ENCODE results near the gene PRRT1. TPM values are rescaled to one million over a fixed set of nuclear protein-coding genes. Genes with fewer than 3 reads are reported as not detected.
A peak's percentile ranks its signal among the peaks of the same experiment; 100 is the strongest.

Gene PRRT1
- total RNA-seq, 1 donor from 2014 or later: not detected

GRCh38 chr6:32171234-32171633 is 19.5 kb upstream of the PRRT1 start:
- H3K9me3 Mint-ChIP-seq: no peaks in the 10 kb centered on the region
- Histone ChIP-seq H3K27me3 (no peaks in the 10 kb centered on the region), H3K36me3 (no peaks in the 10 kb centered on the region), H3K4me1 (peaks cover 25% of the 10 kb centered on the region), H3K9ac (no peak overlapping the region), H3K4me3 (no peak overlapping the region), H3K27ac (no peak overlapping the region), H3K79me2 (ENCODE audit: low read depth) (peaks cover 45% of the 10 kb centered on the region), H4K20me1 (ENCODE audit: low read depth) (peaks cover 37% of the 10 kb centered on the region), H3K4me2 (no peak overlapping the region), H3F3A (ENCODE audit: low read depth) (peaks cover 30% of the 10 kb centered on the region), H2AFZ (replicated peaks) (no peak overlapping the region), H3K9me3 (ENCODE audit: low read depth) (no peaks in the 10 kb centered on the region)
- no peak for DNase-seq (ENCODE audit: low spot score)
- no peak for TF ChIP-seq CTCF (IDR thresholded peaks at IDR 0.05)
- no peak for TF ChIP-seq EZH2phosphoT487 (IDR thresholded peaks at IDR 0.05)
- TF ChIP-seq EZH2 (IDR thresholded peaks at IDR 0.05): no peak
- H3K27ac Mint-ChIP-seq: peak overlapping the region; percentile 33
- H3K36me3 Mint-ChIP-seq: peaks cover 28% of the 10 kb centered on the region
- H3K27me3 Mint-ChIP-seq (ENCODE audit: insufficient read depth, low read depth): peaks cover 2% of the 10 kb centered on the region
- no peak overlapping the region for H3K4me3 Mint-ChIP-seq
- H3K4me1 Mint-ChIP-seq: peaks cover 23% of the 10 kb centered on the region

GRCh38 chr6:32170294-32170693 is 18.6 kb upstream of the PRRT1 start:
- TF ChIP-seq EZH2 (IDR thresholded peaks at IDR 0.05) (no peak), CTCF (IDR thresholded peaks at IDR 0.05) (no peak), EZH2phosphoT487 (IDR thresholded peaks at IDR 0.05) (no peak)
- Mint-ChIP-seq H3K4me3 (no peak overlapping the region), H3K36me3 (peaks cover 33% of the 10 kb centered on the region), H3K4me1 (peaks cover 20% of the 10 kb centered on the region), H3K27me3 (ENCODE audit: insufficient read depth, low read depth) (peaks cover 2% of the 10 kb centered on the region), H3K27ac (no peak overlapping the region), H3K9me3 (no peaks in the 10 kb centered on the region)
- peaks cover 35% of the 10 kb centered on the region for H4K20me1 ChIP-seq (ENCODE audit: low read depth)
- H3K9ac ChIP-seq: no peak overlapping the region
- no peak for DNase-seq (ENCODE audit: low spot score)
- H3K79me2 ChIP-seq (ENCODE audit: low read depth): peaks cover 38% of the 10 kb centered on the region
- no peaks in the 10 kb centered on the region for H3K36me3 ChIP-seq
- H3K4me1 ChIP-seq: peaks cover 25% of the 10 kb centered on the region
- no peak overlapping the region for H3K4me2 ChIP-seq
- no peaks in the 10 kb centered on the region for H3K9me3 ChIP-seq (ENCODE audit: low read depth)
- peaks cover 35% of the 10 kb centered on the region for H3F3A ChIP-seq (ENCODE audit: low read depth)
- H2AFZ ChIP-seq (replicated peaks): no peak overlapping the region
- H3K27ac ChIP-seq: no peak overlapping the region
- no peak overlapping the region for H3K4me3 ChIP-seq
- no peaks in the 10 kb centered on the region for H3K27me3 ChIP-seq

- H3K27ac ChIP-seq: peak overlapping the region; percentile 47
- peaks cover 22% of the 10 kb centered on the region for H4K20me1 ChIP-seq (ENCODE audit: low read depth)
- H3K79me2 ChIP-seq (ENCODE audit: low read depth): peaks cover 25% of the 10 kb centered on the region
- no peak for TF ChIP-seq CTCF (IDR thresholded peaks at IDR 0.05)
- TF ChIP-seq EZH2phosphoT487 (IDR thresholded peaks at IDR 0.05): no peak
- no peak for TF ChIP-seq EZH2 (IDR thresholded peaks at IDR 0.05)
- H3K4me1 ChIP-seq: peaks cover 22% of the 10 kb centered on the region
- H3K4me1 Mint-ChIP-seq: peaks cover 16% of the 10 kb centered on the region
- H3K27me3 ChIP-seq: no peaks in the 10 kb centered on the region
- H3K36me3 ChIP-seq: no peaks in the 10 kb centered on the region
- H3K9me3 Mint-ChIP-seq: no peaks in the 10 kb centered on the region
- H3K4me2 ChIP-seq: no peak overlapping the region
- H3K4me3 Mint-ChIP-seq: no peak overlapping the region
- H3K9me3 ChIP-seq (ENCODE audit: low read depth): no peaks in the 10 kb centered on the region
- no peak overlapping the region for H3K27ac Mint-ChIP-seq
- peaks cover 36% of the 10 kb centered on the region for H3K36me3 Mint-ChIP-seq
- no peak overlapping the region for H3K9ac ChIP-seq
- no peak overlapping the region for H2AFZ ChIP-seq (replicated peaks)
- H3K4me3 ChIP-seq: no peak overlapping the region
- peaks cover 2% of the 10 kb centered on the region for H3K27me3 Mint-ChIP-seq (ENCODE audit: insufficient read depth, low read depth)
- no peak for DNase-seq (ENCODE audit: low spot score)
- peaks cover 44% of the 10 kb centered on the region for H3F3A ChIP-seq (ENCODE audit: low read depth)
These were observed 17.3 kb upstream of the PRRT1 start for GRCh38 chr6:32168807-32169591.
